CD4-positive, alpha-beta T cell treated with Interleukin-1 beta for 1 hour (primary cell): Measurements from ENCODE around the gene AR.
"Not testable (repeated sequence)": the region's sequence is repeated elsewhere in the genome, so short reads cannot be mapped to it uniquely, and the experiment has no call there.

Experiments
- DNase-seq, 2 donors: peaks; one replicate each; pipeline ENCODE4 v3.0.0-alpha.2; 2020 to 2022

The AR gene

GRCh38 chrX:67570839-67571238, 27.0 kb downstream of the AR start:
- DNase-seq = no peak

GRCh38 chrX:67574696-67575095, 30.9 kb downstream of the AR start:
- DNase-seq = no peak

- DNase-seq = no peak
Measured at GRCh38 chrX:67582436-67582835, 38.6 kb downstream of the AR start.

DNA sequence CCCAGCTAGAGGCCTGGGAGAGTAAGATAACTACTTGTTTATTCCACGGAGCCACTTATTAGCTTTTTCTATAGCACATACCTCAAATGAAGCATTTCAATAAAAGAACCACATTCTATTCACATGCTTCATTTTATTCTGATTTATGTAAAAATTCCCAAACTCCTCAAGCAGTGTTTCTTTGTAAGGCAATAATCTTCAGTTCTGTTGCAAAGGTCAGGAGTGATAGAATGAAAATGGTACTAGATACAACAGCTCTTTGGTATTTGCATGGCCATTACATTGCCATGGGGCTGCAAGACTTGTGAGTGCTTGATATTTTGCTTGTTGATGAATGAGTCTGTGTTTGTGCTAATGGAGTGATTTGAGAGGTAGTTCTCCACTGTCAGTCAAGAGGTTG, 39.4 kb downstream of the AR start:
- no peak for DNase-seq

GRCh38 chrX:67585401-67585800, 41.6 kb downstream of the AR start:
- DNase-seq = no peak

- DNase-seq = no peak
Measured at GRCh38 chrX:67587946-67588624, 44.3 kb downstream of the AR start.

GRCh38 chrX:67596839-67597790, 53.3 kb downstream of the AR start:
- no peak for DNase-seq

GRCh38 chrX:67599532-67599931, 55.7 kb downstream of the AR start:
- no peak for DNase-seq

- no peak for DNase-seq
Measured at GRCh38 chrX:67601771-67602170, 58.0 kb downstream of the AR start.

- no peak for DNase-seq
Measured at GRCh38 chrX:67604979-67605703, 61.3 kb downstream of the AR start.

DNA sequence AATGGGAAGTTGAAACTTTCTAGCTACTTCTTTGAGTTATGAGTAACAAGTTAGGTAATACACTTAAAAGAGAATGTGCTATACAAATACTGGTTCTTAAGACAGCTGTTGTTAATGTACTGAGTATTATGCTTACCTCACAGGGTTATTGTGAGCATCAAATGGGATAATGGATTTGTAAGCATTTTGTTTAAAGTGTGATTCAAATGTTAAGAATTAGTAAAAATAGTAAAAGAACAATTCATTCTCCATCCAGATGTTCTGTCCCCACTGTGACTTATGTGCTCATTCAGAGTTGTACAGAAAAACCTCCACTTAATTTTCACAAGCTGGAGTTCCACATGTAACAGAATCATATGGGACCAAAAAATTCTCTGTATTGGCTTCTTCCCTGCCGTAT, 63.6 kb downstream of the AR start:
- no peak for DNase-seq

DNA sequence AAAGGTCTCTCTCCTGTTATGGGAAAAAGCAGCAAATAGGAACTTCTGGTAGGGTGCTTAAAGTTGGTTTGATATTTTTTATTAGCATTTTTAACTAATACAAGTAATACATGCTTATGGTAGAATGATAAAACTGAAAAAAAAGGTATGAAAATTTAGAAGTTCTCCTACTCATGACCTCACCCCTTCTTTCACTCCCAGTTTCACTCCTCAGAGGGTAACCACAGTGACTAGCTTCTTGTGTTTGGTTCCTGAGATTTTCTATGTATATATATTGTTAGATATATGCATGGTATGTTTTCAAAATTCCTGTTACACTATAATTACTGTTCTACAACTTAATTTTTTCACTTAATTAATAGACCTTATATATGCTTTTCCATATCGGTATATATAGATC, 66.5 kb downstream of the AR start:
- no peak for DNase-seq

GRCh38 chrX:67612231-67612630, 68.4 kb downstream of the AR start:
- DNase-seq = no peak

- DNase-seq = no peak
Measured at GRCh38 chrX:67613366-67613765, 69.5 kb downstream of the AR start.

DNA sequence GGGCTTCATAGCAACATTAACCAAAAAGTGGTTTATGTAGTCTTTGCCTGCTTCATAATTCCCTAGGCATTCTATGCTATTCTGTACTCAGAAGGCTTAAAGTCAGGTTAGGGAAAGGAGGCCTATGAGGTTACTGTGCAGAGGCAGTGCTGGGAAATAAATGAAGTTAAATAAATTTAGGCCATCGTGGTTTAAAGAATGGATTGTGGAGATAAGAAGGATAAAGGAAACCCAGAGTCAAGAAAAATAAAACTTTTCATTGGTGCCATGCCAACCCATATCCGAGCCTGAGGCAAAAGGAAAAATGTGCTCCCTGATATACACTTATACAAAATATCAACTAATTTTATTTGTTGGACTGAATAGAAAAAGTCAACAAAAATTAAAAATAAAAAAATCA, 70.2 kb downstream of the AR start:
- no peak for DNase-seq

- no peak for DNase-seq
Measured at GRCh38 chrX:67614423-67614822, 70.6 kb downstream of the AR start.

GRCh38 chrX:67619253-67619652, 75.4 kb downstream of the AR start:
- no peak for DNase-seq

- DNase-seq = no peak
Measured at GRCh38 chrX:67622053-67622585, 78.3 kb downstream of the AR start.

GRCh38 chrX:67624325-67624724, 80.5 kb downstream of the AR start:
- DNase-seq = no peak

- DNase-seq = no peak
Measured at GRCh38 chrX:67635424-67635823, 91.6 kb downstream of the AR start.

DNA sequence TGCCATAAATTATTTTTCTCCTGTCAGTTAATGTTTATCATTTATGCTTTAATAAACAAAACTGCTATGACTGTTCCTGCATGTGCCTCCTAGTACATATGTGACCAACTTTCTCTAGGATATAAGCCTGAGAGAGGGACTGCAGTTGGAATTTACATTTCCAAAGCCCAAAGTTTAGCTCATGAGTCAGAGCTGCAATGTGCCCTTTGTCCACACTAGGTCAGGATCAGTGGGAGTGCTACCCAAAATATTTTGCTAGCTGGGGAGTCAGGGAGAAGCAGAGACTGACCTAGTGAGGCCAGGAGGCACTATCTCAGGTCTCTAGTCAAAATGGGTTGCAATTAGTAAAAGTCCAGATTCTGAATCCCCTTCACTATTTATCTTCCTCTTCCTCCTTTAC, 92.7 kb downstream of the AR start:
- no peak for DNase-seq

DNA sequence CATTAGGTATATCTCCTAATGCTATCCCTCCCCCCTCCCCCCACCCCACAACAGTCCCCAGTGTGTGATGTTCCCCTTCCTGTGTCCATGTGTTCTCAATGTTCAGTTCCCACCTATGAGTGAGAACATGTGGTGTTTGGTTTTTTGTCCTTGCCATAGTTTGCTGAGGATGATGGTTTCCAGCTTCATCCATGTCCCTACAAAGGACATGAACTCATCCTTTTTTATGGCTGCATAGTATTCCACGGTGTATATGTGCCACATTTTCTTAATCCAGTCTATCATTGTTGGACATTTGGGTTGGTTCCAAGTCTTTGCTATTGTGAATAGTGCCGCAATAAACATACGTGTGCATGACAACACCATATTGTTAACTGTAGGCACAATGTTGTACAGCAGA, 93.5 kb downstream of the AR start:
- not testable (repeated sequence) for DNase-seq

DNA sequence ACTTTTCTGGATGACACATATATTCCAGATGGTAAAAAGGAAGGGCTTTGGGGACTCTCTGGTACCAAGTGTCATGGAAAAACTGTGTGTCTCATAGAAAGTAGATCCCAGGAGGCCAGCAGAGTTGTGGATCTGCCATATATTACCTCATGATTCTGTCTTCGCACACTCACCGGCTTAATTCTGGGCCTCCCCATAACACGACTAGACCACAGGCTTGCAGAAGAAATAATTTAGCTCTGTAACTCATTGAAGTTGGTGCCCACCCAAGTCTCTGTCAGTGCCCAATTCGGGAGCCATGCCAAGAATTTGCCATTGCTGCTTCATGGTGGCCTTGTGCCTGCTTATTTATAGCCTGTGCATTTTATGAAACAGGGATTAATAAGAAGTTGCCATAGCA, 104.5 kb downstream of the AR start:
- DNase-seq = no peak
